ENCODE results near the gene SAMD9L.

The SAMD9L gene

GRCh38 chr7:93148144-93148543, at the start of gene SAMD9L:
Gene SAMD9L, minus strand, starts transcription at chr7:93148385. Its CDS starts 12,414 bp downstream, at chr7:93135971.
- no peak for DNase-seq (ENCODE audit: low read depth in 2 of 2)

GRCh38 chr7:93196336-93196735, 48.2 kb upstream of the SAMD9L start:
- no peak for DNase-seq (ENCODE audit: low read depth in 2 of 2)

- no peak for DNase-seq (ENCODE audit: low read depth in 2 of 2)
Measured at GRCh38 chr7:93194386-93194785, 46.2 kb upstream of the SAMD9L start.

- no peak for DNase-seq (ENCODE audit: low read depth in 2 of 2)
Measured at GRCh38 chr7:93188870-93189634, 40.9 kb upstream of the SAMD9L start.

- no peak for DNase-seq (ENCODE audit: low read depth in 2 of 2)
Measured at GRCh38 chr7:93185303-93186027, 37.3 kb upstream of the SAMD9L start.

GRCh38 chr7:93179173-93179572, 31.0 kb upstream of the SAMD9L start:
- DNase-seq (ENCODE audit: low read depth in 2 of 2) = no peak

- no peak for DNase-seq (ENCODE audit: low read depth in 2 of 2)
Measured at GRCh38 chr7:93178213-93178612, 30.0 kb upstream of the SAMD9L start.

GRCh38 chr7:93176992-93177580, 28.9 kb upstream of the SAMD9L start:
- no peak for DNase-seq (ENCODE audit: low read depth in 2 of 2)

GRCh38 chr7:93175219-93175618, 27.0 kb upstream of the SAMD9L start:
- DNase-seq (ENCODE audit: low read depth in 2 of 2) = no peak

GRCh38 chr7:93172683-93173082, 24.5 kb upstream of the SAMD9L start:
- no peak for DNase-seq (ENCODE audit: low read depth in 2 of 2)

GRCh38 chr7:93171606-93172226, 23.5 kb upstream of the SAMD9L start:
- no peak for DNase-seq (ENCODE audit: low read depth in 2 of 2)

- no peak for DNase-seq (ENCODE audit: low read depth in 2 of 2)
Measured at GRCh38 chr7:93165447-93165846, 17.3 kb upstream of the SAMD9L start.

- DNase-seq (ENCODE audit: low read depth in 2 of 2) = no peak
Measured at GRCh38 chr7:93164766-93165165, 16.6 kb upstream of the SAMD9L start.

- DNase-seq (ENCODE audit: low read depth in 2 of 2) = no peak
Measured at GRCh38 chr7:93161181-93161762, 13.1 kb upstream of the SAMD9L start.

- DNase-seq (ENCODE audit: low read depth in 2 of 2) = no peak
Measured at GRCh38 chr7:93160410-93160809, 12.2 kb upstream of the SAMD9L start.

GRCh38 chr7:93159490-93159889, 11.3 kb upstream of the SAMD9L start:
- DNase-seq (ENCODE audit: low read depth in 2 of 2) = no peak

- no peak for DNase-seq (ENCODE audit: low read depth in 2 of 2)
Measured at GRCh38 chr7:93156884-93157283, 8.7 kb upstream of the SAMD9L start.

- no peak for DNase-seq (ENCODE audit: low read depth in 2 of 2)
Measured at GRCh38 chr7:93150200-93150835, 2.1 kb upstream of the SAMD9L start.

GRCh38 chr7:93148727-93149126, 542 bp upstream of the SAMD9L start:
- DNase-seq (ENCODE audit: low read depth in 2 of 2) = no peak

GRCh38 chr7:93147363-93147762, 822 bp downstream of the SAMD9L start:
- DNase-seq (ENCODE audit: low read depth in 2 of 2) = peak in 1 of 2 donors; percentile 11

- no peak for DNase-seq (ENCODE audit: low read depth in 2 of 2)
Measured at GRCh38 chr7:93146472-93147141, 1.6 kb downstream of the SAMD9L start.
